Transverse colon (tissue), 4 donors: Measurements from ENCODE around the gene DOCK9. TPM values are rescaled to one million over a fixed set of nuclear protein-coding genes. Genes with fewer than 3 reads are reported as not detected.
A peak's percentile ranks its signal among the peaks of the same experiment; 100 is the strongest.
"Not testable (repeated sequence)": the region's sequence is repeated elsewhere in the genome, so short reads cannot be mapped to it uniquely, and the experiment has no call there.

Experiments
- DNase-seq: peaks from one replicate; pipeline ENCODE4 v3.0.0-alpha.2; 2019
- H3K27ac ChIP-seq, 4 donors: fragments of 200-600 bp; sonication (generic); 2 replicates each; pipeline ENCODE4 v1.5.1; 2016 to 2018; ENCODE audit warnings: inconsistent platforms in 4 of 4
- H3K27me3 ChIP-seq: fragments of 200-600 bp; sonication (generic); 2 replicates; pipeline ENCODE4 v1.5.1; 2017; ENCODE audit warnings: inconsistent platforms
- H3K36me3 ChIP-seq, 4 donors: fragments of 200-600 bp; sonication (generic); 2 replicates each; pipeline ENCODE4 v1.5.1; 2017 to 2019; ENCODE audit warnings: inconsistent platforms in 4 of 4
- H3K4me1 ChIP-seq, 4 donors: fragments of 200-600 bp; sonication (generic); 2 replicates each; pipeline ENCODE4 v1.5.1; 2017 to 2020; ENCODE audit warnings: inconsistent platforms in 4 of 4
- H3K4me3 ChIP-seq, 4 donors: fragments of 200-600 bp; sonication (generic); 1 replicate in 1 of 4; 2 replicates in 3 of 4; pipeline versions ENCODE4 v1.5.1 to v1.6.1; 2017 to 2019; ENCODE audit warnings: inconsistent platforms in 4 of 4
- H3K9me3 ChIP-seq, 2 donors: fragments of 200-600 bp; sonication (generic); 2 replicates each; pipeline ENCODE4 v1.5.1; 2017 to 2019; ENCODE audit warnings: inconsistent platforms in 2 of 2
- CTCF ChIP-seq, 5 experiments: fragments of 200-600 bp in 3 of 5; fragments of 450-650 bp in 2 of 5; sonication (generic) in 3 of 5; IDR thresholded peaks; 1 replicate in 2 of 5; 2 replicates in 3 of 5; pipeline ENCODE4 v1.5.1; 2016 to 2017; ENCODE audit warnings: antibody characterized with exemption in 5 of 5, inconsistent platforms in 3 of 5, mild to moderate bottlenecking in 2 of 5, moderate library complexity in 1 of 5
- EP300 ChIP-seq: sonication (generic); formaldehyde crosslinking; IDR thresholded peaks from one replicate; pipeline ENCODE4 v1.6.1; 2017; ENCODE audit warnings: antibody characterized with exemption, low read depth
- POLR2A ChIP-seq: fragments of 450-650 bp; IDR thresholded peaks from one replicate; pipeline ENCODE4 v1.6.1; 2016; ENCODE audit warnings: antibody characterized with exemption, mild to moderate bottlenecking, moderate library complexity
- POLR2AphosphoS5 ChIP-seq, 3 donors: sonication (generic); formaldehyde crosslinking; IDR thresholded peaks; one replicate each; pipeline ENCODE4 v1.6.1; 2016; ENCODE audit warnings: antibody characterized with exemption in 3 of 3
- WGBS, 2 donors: methylation state at CpG; one replicate each; pipeline ENCODE4 v1.1.5; 2018; ENCODE audit warnings: low coverage in 1 of 2; 5-methylcytosine and 5-hydroxymethylcytosine counted together
- in situ Hi-C, 4 donors: fragments of 200-750 bp; cut with MboI; loops; one replicate each; pipeline versions ENCODE4 v1.15.0 to v1.15.1; 2017; ENCODE audit warnings: low sequenced_read_pairs in 3 of 4, low pct_ligation_motif_present in 1 of 4, low pct_unique_long_range_greater_than_20kb in 1 of 4
- intact Hi-C: fragments of 100-400 bp; cut with DNase I; formaldehyde crosslinking; loops from one replicate; pipeline ENCODE4 v1.15.1; 2023; ENCODE audit warnings: low total_unique reads
- total RNA-seq, 4 donors: library from RNA; depleted of rRNA; stranded (reverse); fragments of >200 nt; gene quantifications; one replicate each; pipeline ENCODE4 v1.1.0, GENCODE V29; 2016

The DOCK9 gene
- total RNA-seq, 4 donors from 2014 or later: 44.5 to 120 (median 71.4) TPM

GRCh38 chr13:98755729-98756128 lies 222.1 kb downstream of the DOCK9 start:
- peaks cover 0 to 4% of the 10 kb centered on the region in 2 donors for H3K9me3 ChIP-seq
- no peaks in the 10 kb centered on the region for H3K36me3 ChIP-seq
- peaks cover 54% of the 10 kb centered on the region for H3K27me3 ChIP-seq
- intact Hi-C loops: loop anchor here (1.0 kb wide), 1 partner anchor 24 kb away; no protein-coding TSS in a partner anchor
- 76 to 93% methylated on average over 3 to 9 of the region's 9 CpGs for WGBS, 2 donors
- no peak for DNase-seq
- in situ Hi-C loops: no loop called here
- no peak overlapping the region for H3K27ac ChIP-seq
- peaks cover 0 to 15% (median 12%) of the 10 kb centered on the region in 4 donors for H3K4me1 ChIP-seq
- no peak overlapping the region for H3K4me3 ChIP-seq
- no peak for TF ChIP-seq EP300
- no peak for TF ChIP-seq POLR2AphosphoS5 (IDR thresholded peaks at IDR 0.05)
- no peak for TF ChIP-seq POLR2A
- no peak for TF ChIP-seq CTCF (IDR thresholded peaks at IDR 0.05)

GRCh38 chr13:98755116-98755515 lies 222.7 kb downstream of the DOCK9 start:
- no peak for TF ChIP-seq POLR2AphosphoS5 (IDR thresholded peaks at IDR 0.05)
- no peak for TF ChIP-seq CTCF (IDR thresholded peaks at IDR 0.05)
- no peak for TF ChIP-seq EP300
- TF ChIP-seq POLR2A: no peak
- WGBS, 2 donors: 58 to 64% methylated on average over 2 of the region's 2 CpGs
- in situ Hi-C loops (no loop called here), intact Hi-C loops (no loop called here)
- peaks cover 60% of the 10 kb centered on the region for H3K27me3 ChIP-seq
- H3K9me3 ChIP-seq: peaks cover 0 to 4% of the 10 kb centered on the region in 2 donors
- H3K36me3 ChIP-seq: no peaks in the 10 kb centered on the region
- peaks cover 0 to 15% (median 12%) of the 10 kb centered on the region in 4 donors for H3K4me1 ChIP-seq
- DNase-seq: no peak
- H3K27ac ChIP-seq: no peak overlapping the region
- no peak overlapping the region for H3K4me3 ChIP-seq

- H3K4me3 ChIP-seq, in situ Hi-C loops, H3K9me3 ChIP-seq, DNase-seq, H3K27ac ChIP-seq, H3K36me3 ChIP-seq, intact Hi-C loops: not testable (repeated sequence)
- Histone ChIP-seq H3K27me3 (peaks cover 66% of the 10 kb centered on the region), H3K4me1 (peaks cover 0 to 15% (median 12%) of the 10 kb centered on the region in 4 donors)
- WGBS, 2 donors: 91 to 100% methylated on average over 2 to 4 of the region's 4 CpGs
These were observed 223.4 kb downstream of the DOCK9 start for GRCh38 chr13:98754468-98754867.

GRCh38 chr13:98752467-98753290 lies 225.2 kb downstream of the DOCK9 start, which contains the start of gene SLC15A1:
SLC15A1 (minus strand) TSS chr13:98752672; CDS start chr13:98752598, 74 bp downstream.
- H3K27ac ChIP-seq: no peak within 1 kb of the TSS
- in situ Hi-C loops (no loop called here), intact Hi-C loops (no loop called here)
- peak; percentile 47 for DNase-seq
- H3K9me3 ChIP-seq: peaks cover 0 to 4% of the 10 kb centered on the region in 2 donors
- peaks cover 0 to 15% (median 12%) of the 10 kb centered on the region in 4 donors for H3K4me1 ChIP-seq
- peak within 1 kb of the TSS in 3 of 4 donors; percentile 21 to 44 (median 43) for H3K4me3 ChIP-seq
- 18 to 51% methylated on average over 3 to 45 of the region's 59 CpGs for WGBS, 2 donors
- peaks cover 74% of the 10 kb centered on the region for H3K27me3 ChIP-seq
- no peak for TF ChIP-seq POLR2A
- TF ChIP-seq CTCF (IDR thresholded peaks at IDR 0.05): no peak
- no peak for TF ChIP-seq POLR2AphosphoS5 (IDR thresholded peaks at IDR 0.05)
- no peak for TF ChIP-seq EP300
- H3K36me3 ChIP-seq: no peaks in the 10 kb centered on the region
